HG03378 (cell line): Measurements from ENCODE around the gene CHAF1B.
A peak's percentile ranks its signal among the peaks of the same experiment; 100 is the strongest.

Experiments
- ATAC-seq: cut with Tn5 transposase; IDR thresholded peaks from one replicate; pipeline ENCODE4 v1.9.1; 2021; ENCODE audit warnings: mild to moderate bottlenecking, moderate library complexity; ENCODE audit not compliant: unreplicated experiment

The CHAF1B gene

GRCh38 chr21:36425286-36425685, 40.1 kb downstream of the CHAF1B start:
- ATAC-seq, result no peak

DNA sequence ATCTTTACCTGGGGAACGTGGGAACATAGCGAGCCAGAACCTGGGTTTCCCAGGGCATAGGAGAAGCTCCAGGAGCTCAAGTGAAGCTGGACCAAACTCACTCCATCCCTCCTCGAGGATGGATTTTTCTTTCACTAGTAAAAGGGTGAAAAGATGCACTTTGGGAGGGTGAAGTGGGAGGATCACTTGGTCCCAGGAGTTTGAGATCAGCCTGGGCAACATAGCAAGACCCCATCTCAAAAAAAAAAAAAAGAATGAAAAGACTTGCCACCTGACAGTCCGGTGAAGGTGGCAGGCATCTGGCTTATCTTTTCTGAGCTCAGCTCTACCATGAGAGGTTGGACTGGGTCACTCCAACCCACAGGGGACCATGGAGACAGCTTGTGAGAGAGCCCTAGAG, 42.3 kb downstream of the CHAF1B start:
- ATAC-seq, result no peak

DNA sequence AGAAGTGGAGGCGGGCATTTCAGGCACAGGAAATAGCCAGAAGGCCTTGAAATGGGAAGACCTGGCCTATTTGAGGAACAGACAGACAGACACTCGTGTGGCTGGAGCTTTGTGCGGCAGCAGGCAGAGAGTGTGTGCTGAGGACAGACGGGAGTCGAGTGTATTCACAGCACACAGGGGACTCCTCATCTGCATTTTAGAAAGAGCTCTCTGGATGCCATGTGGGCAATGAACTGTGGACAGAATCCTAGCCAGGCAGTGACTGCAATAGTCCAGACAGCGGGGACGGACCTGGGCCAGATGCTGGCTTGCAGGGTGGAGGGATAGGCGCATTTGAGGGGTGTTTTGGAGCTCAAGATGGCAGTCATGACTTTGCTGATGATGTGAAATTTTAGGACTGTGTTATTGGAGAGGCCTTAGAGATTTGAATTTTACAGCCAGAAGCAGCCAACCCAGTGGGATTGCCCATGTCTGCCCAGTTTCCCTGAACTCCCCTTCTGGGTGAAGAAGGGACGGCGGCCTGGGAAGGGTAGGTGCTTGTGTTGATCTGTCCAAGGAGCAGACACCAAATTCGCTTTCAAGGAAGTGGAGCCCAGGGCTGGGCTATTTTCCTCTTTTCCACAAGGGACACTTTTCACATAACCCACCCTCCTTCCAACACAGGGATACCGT, 43.7 kb downstream of the CHAF1B start:
- no peak for ATAC-seq

DNA sequence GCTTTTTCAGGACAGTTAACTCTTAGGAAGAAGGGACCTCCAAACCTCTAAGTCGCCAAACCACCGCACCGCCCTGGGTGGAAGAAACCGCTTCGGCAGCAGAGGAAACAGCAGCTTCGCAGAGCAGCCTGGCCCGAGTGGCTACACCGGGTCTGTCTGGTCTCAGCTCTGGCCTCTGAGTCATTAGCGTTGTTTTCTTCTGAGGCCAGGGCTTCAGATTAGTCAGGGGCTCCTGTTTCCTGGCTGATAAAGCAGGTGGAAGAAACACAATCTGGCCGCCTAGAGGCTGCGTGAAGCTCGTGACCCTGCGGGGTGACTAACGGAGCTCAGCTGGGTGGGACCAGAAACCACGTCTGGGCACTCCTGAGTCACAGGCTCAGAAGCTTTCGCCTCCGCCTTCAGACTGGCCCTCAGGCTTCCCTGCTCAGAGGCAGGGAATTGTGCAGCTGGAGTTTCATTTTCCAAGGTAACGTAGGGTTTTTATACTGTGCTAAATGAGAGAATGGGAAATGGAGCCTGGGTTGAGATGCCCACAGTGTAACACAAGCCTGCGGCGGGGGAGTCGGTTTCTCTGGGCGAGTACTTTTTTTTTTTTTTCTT, 44.9 kb downstream of the CHAF1B start:
- ATAC-seq, result peak; percentile 93

- ATAC-seq, result no peak
These were observed 45.6 kb downstream of the CHAF1B start for GRCh38 chr21:36430841-36431240.

DNA sequence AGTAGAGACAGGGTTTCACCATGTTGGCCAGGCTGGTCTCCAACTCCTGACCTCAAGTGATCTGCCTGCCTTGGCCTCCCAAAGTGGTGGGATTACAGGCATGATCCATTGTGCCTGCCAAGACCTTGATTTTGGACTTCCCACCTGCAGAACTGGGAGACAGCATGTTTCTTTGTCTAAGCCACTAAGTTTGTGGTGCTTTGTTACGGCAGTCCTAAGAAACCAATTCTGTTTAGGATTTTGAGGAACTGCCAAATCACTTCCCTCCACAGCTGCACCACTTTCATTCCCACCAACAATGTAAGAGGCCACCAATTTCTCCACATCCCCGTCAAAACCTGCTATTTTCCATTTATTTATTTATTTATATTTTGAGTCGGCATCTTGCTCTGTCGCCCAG, 46.1 kb downstream of the CHAF1B start:
- ATAC-seq, result no peak

DNA sequence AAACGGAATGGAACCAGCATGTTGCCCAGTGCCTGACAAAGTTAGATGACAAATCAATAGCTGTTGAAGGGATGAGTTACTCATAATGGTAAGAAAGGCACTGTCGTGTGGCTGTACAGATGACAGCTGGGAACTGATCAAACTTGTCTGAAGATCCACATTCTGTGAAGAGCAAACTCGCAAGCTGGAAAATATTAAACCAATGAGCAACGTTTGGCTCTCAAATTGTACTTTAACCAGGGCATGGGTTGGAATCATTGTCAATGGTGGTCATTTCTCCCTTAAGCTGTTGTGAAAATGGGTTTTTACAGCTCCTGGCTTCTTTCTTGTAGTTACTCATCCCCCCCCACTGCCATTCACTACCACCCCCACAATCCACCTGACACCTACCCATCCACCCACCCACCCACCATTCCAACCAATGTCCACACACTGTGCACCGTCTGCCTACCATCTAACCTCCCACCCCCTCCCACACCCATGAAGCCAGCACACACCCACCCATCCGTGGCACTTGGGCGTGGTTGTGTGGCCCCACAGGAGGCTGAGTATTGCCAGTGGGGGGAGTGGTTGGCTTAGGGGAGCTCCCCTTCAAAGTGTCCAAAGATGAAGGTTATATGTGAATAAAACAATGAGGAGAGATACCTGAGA, 48.0 kb downstream of the CHAF1B start:
- ATAC-seq, result no peak

DNA sequence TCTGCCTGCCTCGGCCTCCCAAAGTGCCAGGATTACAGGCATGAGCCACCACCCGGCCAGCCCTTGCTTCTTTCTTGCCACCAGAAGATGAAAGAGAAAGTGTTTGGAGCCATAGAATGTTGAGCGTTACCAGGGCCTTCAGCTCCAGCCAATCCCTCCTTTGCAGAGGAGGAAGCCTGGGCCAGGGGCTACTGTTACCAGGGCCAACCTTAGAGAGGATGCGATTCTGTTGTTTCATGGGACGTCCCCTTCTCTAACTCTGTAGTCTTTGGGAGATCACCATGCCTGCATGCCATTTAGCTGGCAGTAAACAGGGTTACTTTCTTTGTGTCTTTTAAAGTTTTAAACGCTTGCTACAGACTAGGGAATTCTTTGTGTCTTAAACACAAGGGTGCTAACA, 49.0 kb downstream of the CHAF1B start:
- ATAC-seq, result no peak

- no peak for ATAC-seq
These were observed 51.9 kb downstream of the CHAF1B start for GRCh38 chr21:36436829-36437744.

DNA sequence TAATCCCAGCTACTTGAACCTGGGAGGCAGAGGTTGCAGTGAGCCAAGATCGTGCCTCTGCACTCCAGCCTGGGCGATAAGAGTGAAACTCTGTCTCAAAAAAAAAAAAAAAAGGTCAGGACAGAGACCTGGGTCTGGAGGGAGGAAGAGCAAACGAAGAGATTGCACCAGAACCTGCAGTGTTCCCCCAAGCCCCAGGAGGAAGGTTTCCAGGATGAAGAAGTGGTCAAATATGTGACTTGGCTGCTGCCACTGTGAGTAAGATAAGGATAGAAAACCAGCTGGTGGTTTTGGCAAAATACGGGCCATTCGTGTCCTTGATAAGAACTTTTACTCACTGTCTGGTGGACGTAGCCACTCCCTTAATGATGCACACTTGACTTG, 52.5 kb downstream of the CHAF1B start:
- ATAC-seq, result no peak

DNA sequence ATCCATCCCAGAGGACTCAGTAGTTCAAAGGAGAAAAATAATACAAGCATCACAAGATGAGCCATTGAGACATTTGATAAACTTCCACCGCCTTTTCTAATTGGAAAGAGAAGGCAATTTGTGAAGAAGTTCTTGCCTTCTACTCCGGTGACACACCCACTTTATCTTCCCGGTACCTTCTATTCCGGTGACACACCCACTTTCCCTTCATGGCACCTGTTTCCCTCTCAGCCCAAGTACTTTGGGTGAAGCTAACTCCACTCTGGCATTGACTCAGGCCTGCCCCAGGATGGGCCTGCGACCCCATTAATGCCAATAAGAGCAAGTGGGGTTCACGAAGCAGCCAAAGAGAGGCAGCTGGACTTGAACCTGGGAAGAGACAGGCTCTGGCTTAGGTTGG, 56.5 kb downstream of the CHAF1B start:
- ATAC-seq, result no peak

DNA sequence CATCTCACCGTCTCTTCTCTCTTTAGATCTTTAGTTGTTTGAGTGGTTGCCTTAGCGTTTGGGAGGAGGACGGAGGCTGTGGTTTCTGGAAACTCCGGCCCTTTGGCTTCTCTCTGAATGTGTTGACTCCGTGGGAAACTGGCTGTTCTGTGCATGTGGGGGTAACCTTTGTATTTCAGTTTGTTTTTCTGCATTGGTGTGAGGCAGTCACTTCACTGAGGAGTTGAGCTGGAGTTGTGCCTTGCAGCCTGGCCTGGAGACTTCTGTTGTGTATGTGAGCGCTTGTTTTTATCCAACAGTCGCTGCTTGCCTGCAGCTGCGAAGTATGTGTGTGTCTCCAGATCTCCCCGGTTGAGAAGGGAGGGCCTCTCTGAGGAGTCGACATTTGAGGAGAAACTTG, 61.1 kb downstream of the CHAF1B start:
- no peak for ATAC-seq

DNA sequence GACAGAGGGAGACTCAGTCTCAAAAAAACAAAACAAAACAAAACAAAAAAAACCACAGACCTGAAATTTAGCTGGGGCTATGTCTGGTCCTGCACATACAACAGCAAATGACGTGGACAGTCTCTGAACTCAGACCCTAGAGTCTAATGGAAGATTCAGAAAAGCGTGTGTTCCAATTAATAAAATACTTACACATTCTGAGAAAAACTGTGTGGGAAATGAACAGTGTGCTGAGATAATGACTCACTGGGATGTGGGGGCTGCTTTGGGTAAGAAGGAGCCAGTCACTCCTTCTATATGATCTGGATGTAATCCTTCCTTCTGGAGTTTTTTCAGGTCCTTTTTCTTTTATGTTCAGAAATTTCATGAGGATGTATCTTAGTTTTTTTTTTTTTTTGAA, 65.3 kb downstream of the CHAF1B start:
- ATAC-seq, result no peak

- ATAC-seq, result no peak
These were observed 66.3 kb downstream of the CHAF1B start for GRCh38 chr21:36451506-36451905.

GRCh38 chr21:36452281-36452825, 67.2 kb downstream of the CHAF1B start:
- no peak for ATAC-seq

DNA sequence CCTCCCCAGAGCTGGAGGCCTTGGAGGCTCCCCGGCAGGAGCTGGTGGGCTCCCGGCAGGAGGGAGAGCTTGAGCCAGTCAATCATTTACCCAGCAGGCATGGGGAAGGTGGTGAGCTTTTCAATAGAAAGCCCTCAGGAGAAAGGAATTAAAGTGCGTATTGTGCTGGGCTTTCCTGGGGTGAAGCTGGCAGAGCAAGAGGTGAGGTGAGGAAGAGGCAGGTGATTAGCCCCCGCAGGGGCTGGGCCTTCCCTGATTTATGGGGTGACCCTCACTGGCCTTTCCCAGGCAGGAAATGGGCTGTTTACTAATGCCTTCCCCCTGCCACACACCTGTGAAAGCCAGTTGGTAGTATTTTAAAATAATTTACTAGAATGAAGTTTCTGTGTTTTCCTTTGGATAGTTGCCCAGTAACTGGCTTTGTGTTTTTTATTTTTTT, 68.9 kb downstream of the CHAF1B start:
- no peak for ATAC-seq

DNA sequence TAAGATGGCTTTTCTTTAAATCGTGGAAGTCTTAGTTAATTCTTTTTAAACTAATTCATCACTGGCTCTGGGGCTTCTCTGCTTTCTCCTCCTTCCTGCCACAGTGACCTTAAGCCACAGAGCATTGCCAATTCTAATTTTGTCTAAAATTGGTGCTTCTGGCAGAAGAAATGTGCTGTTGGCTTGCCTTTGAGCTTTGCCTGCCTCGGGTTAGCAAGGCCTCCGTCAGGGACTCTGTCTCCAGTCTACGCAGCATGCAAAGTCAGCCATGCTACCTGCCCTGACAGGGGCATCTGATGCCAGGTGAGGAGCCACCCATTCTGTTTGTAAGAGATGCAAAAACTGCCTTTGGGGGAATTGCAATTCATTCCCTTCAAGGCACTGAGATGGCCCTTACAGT, 69.5 kb downstream of the CHAF1B start:
- no peak for ATAC-seq

DNA sequence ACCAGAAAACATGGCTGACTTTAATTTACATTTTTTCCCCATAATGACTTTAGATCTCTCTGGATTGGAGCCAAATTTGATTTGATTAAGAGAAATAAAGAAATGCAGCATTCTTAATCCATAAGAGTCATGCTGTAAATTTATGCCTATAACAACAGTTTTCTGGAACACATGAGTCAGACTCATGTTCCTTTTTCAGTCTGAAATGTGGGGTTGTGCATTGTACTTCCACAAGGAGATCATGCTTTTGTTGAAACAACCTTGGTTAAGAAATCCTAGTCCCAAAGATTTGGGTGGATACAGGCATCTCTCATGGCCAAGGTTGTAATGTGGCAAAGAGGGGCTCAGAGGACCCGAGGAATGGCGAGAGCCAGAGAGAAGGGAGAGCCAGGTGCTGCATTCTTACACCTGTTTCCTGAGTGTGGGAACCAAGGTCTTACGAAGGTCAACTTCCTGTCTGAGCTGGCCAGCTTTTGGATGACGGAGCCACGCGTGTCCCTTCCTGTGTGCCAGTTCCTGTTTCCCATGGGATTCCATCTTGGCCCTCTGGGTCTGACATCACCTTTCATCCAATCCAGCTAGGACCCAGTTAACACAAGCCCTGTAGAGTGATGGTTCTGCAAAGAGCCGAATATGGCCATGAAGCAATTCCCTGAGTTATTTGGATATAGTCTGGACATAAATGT, 71.7 kb downstream of the CHAF1B start:
- no peak for ATAC-seq

GRCh38 chr21:36459098-36459497, 73.9 kb downstream of the CHAF1B start:
- ATAC-seq, result no peak

GRCh38 chr21:36460866-36461265, 75.7 kb downstream of the CHAF1B start:
- no peak for ATAC-seq
